SK-N-SH (cell line): ENCODE results near the gene CDC42SE1. TPM values are rescaled to one million over a fixed set of nuclear protein-coding genes. Genes with fewer than 3 reads are reported as not detected.

Experiments used
- CTCF ChIA-PET: fragments of 300-600, 350-600 bp; formaldehyde crosslinking; extraction: SDS; loops from one replicate; lab custom pipeline; 2021; lab: Yijun Ruan, JAX
- POLR2A ChIA-PET: fragments of 350-600 bp; sonication (Branson Sonifier 250); formaldehyde crosslinking; extraction: SDS; loops from one replicate; lab custom pipeline; 2020; ENCODE audit warnings: antibody characterized with exemption, inconsistent platforms; lab: Yijun Ruan, JAX
- DNase-seq: peaks from one replicate; pipeline ENCODE4 v3.0.0; 2012
- H2AFZ ChIP-seq: fragments of 200-600 bp; sonication (generic); 2 replicates; pipeline ENCODE4 v1.8.1; 2016; ENCODE audit warnings: antibody characterized with exemption, mild to moderate bottlenecking, low read depth
- H3F3A ChIP-seq: fragments of 200-600 bp; sonication (generic); replicated peaks from 2 replicates; pipeline ENCODE3; 2016; ENCODE audit warnings: antibody characterized with exemption, mild to moderate bottlenecking; ENCODE audit not compliant: insufficient read depth
- H3K27ac ChIP-seq, 2 experiments: fragments of 200-500 bp in 1 of 2; fragments of 200-600 bp in 1 of 2; sonication (Bioruptor generic) in 1 of 2; sonication (generic), shearing (Covaris generic) in 1 of 2; 2 replicates each; pipeline versions ENCODE4 v1.5.1 to v1.6.1; 2014 to 2016; ENCODE audit warnings: low read depth in 2 of 2, inconsistent platforms in 1 of 2, low read length in 1 of 2, mild to moderate bottlenecking in 1 of 2, mixed read lengths in 1 of 2
- H3K27me3 ChIP-seq: fragments of 200-600 bp; sonication (generic), shearing (Covaris generic); 2 replicates; pipeline ENCODE4 v1.6.1; 2016; ENCODE audit warnings: mixed run types; ENCODE audit not compliant: insufficient read depth
- H3K36me3 ChIP-seq, 2 experiments: fragments of 200-500 bp in 1 of 2; fragments of 200-600 bp in 1 of 2; sonication (Bioruptor generic) in 1 of 2; sonication (generic) in 1 of 2; replicated peaks in 1 of 2; 2 replicates each; pipeline versions ENCODE3 to v1.5.1; 2014 to 2016; ENCODE audit warnings: low read length in 1 of 2, mild to moderate bottlenecking in 1 of 2; ENCODE audit not compliant: insufficient read depth in 2 of 2, control insufficient read depth in 1 of 2
- H3K4me1 ChIP-seq, 2 experiments: fragments of 200-500 bp in 1 of 2; fragments of 200-600 bp in 1 of 2; sonication (Bioruptor generic) in 1 of 2; sonication (generic), shearing (Covaris generic) in 1 of 2; 2 replicates each; pipeline versions ENCODE4 v1.5.1 to v1.6.1; 2014 to 2016; ENCODE audit warnings: low read depth in 1 of 2, low read length in 1 of 2, mixed run types in 1 of 2; ENCODE audit not compliant: insufficient read depth in 2 of 2, control insufficient read depth in 1 of 2
- H3K4me2 ChIP-seq: fragments of 200-600 bp; sonication (generic), shearing (Covaris generic); 2 replicates; pipeline ENCODE4 v1.6.1; 2017; ENCODE audit warnings: mixed run types
- H3K4me3 ChIP-seq, 2 experiments: fragments of 200-500 bp in 1 of 2; fragments of 200-600 bp in 1 of 2; sonication (Bioruptor generic) in 1 of 2; sonication (generic), shearing (Covaris generic) in 1 of 2; 2 replicates each; pipeline versions ENCODE4 v1.5.1 to v1.8.1; 2014 to 2016; ENCODE audit warnings: low read depth in 2 of 2, inconsistent platforms in 1 of 2, low read length in 1 of 2, mild to moderate bottlenecking in 1 of 2, mixed read lengths in 1 of 2, moderate library complexity in 1 of 2
- H3K79me2 ChIP-seq: fragments of 200-600 bp; sonication (generic); 2 replicates; pipeline ENCODE4 v1.8.1; 2017; ENCODE audit warnings: mild to moderate bottlenecking; ENCODE audit not compliant: insufficient read depth
- H3K9ac ChIP-seq: fragments of 200-600 bp; sonication (generic); 2 replicates; pipeline ENCODE4 v1.6.1; 2017; ENCODE audit warnings: mixed run types
- H3K9me2 ChIP-seq: fragments of 200-600 bp; sonication (generic); 2 replicates; pipeline ENCODE4 v1.6.1; 2017; ENCODE audit warnings: mixed run types
- H3K9me3 ChIP-seq: fragments of 200-600 bp; sonication (generic); 2 replicates; pipeline ENCODE4 v1.6.1; 2017; ENCODE audit warnings: mixed run types, mild to moderate bottlenecking, moderate library complexity
- H4K20me1 ChIP-seq: fragments of 200-600 bp; sonication (generic); 2 replicates; pipeline ENCODE4 v1.6.1; 2017; ENCODE audit warnings: mild to moderate bottlenecking, mixed run types; ENCODE audit not compliant: insufficient read depth
- ELF1 ChIP-seq: IDR thresholded peaks from 2 replicates; pipeline ENCODE4 v1.4.0; 2012
- EZH2phosphoT487 ChIP-seq: fragments of 200-600 bp; sonication (generic); IDR thresholded peaks from 2 replicates; pipeline ENCODE4 v1.6.1; 2017; ENCODE audit warnings: low read depth, mixed run types, mild to moderate bottlenecking, antibody characterized with exemption, moderate library complexity, borderline replicate concordance
- FOXM1 ChIP-seq: IDR thresholded peaks from 2 replicates; pipeline ENCODE4 v1.4.0; 2012; ENCODE audit warnings: low read depth, mild to moderate bottlenecking
- MAX ChIP-seq: IDR thresholded peaks from 2 replicates; pipeline ENCODE4 v1.4.0; 2012; ENCODE audit warnings: low read depth
- MEF2A ChIP-seq: IDR thresholded peaks from 2 replicates; pipeline ENCODE4 v1.4.0; 2012; ENCODE audit warnings: low read depth, borderline replicate concordance
- MXI1 ChIP-seq: IDR thresholded peaks from 2 replicates; pipeline ENCODE4 v1.6.1; 2012; ENCODE audit warnings: mild to moderate bottlenecking, low read depth, low read length, improper control_type of control experiment
- NFIC ChIP-seq: IDR thresholded peaks from 2 replicates; pipeline ENCODE4 v1.4.0; 2012; ENCODE audit warnings: borderline replicate concordance
- NRF1 ChIP-seq: IDR thresholded peaks from 2 replicates; pipeline ENCODE4 v1.6.1; 2012; ENCODE audit warnings: low read depth, mild to moderate bottlenecking, low read length
- PBX3 ChIP-seq: IDR thresholded peaks from 2 replicates; pipeline ENCODE4; 2012
- POLR2AphosphoS5 ChIP-seq: IDR thresholded peaks from 2 replicates; pipeline ENCODE4 v1.6.1; 2012; ENCODE audit warnings: low read depth, low read length
- RAD21 ChIP-seq: IDR thresholded peaks from 2 replicates; pipeline ENCODE4 v1.6.1; 2012; ENCODE audit warnings: mild to moderate bottlenecking, low read length
- RXRA ChIP-seq: IDR thresholded peaks from 2 replicates; pipeline ENCODE4 v1.4.0; 2012; ENCODE audit warnings: low read depth, mild to moderate bottlenecking, borderline replicate concordance
- TAF1 ChIP-seq: IDR thresholded peaks from 2 replicates; pipeline ENCODE4 v1.6.1; 2012; ENCODE audit warnings: low read depth, mild to moderate bottlenecking, low read length, moderate library complexity, borderline replicate concordance
- TCF12 ChIP-seq: IDR thresholded peaks from 2 replicates; pipeline ENCODE4 v1.4.0; 2012
- TEAD4 ChIP-seq: IDR thresholded peaks from 2 replicates; pipeline ENCODE4 v1.4.0; 2012; ENCODE audit warnings: mild to moderate bottlenecking, borderline replicate concordance; ENCODE audit not compliant: insufficient read depth
- USF1 ChIP-seq: IDR thresholded peaks from 2 replicates; pipeline ENCODE4 v1.4.0; 2012; ENCODE audit warnings: low read depth, borderline replicate concordance
- USF2 ChIP-seq: fragments of 150-350 bp; IDR thresholded peaks from 2 replicates; pipeline ENCODE4 v1.6.1; 2017; ENCODE audit warnings: antibody characterized with exemption, low read length, low read depth, borderline replicate concordance
- ZBTB33 ChIP-seq: IDR thresholded peaks from 2 replicates; pipeline ENCODE4 v1.4.0; 2012; ENCODE audit warnings: low read depth, borderline replicate concordance
- polyA plus RNA-seq, 3 experiments: library from polyadenylated mRNA; depleted of rRNA; stranded (reverse); fragments of >200 nt; gene quantifications; 2 replicates each; pipeline ENCODE4 v1.2.3, GENCODE V29; 2012

CDC42SE1 gene
- polyA plus RNA-seq, 1 of the 3 experiments (the other 2 are of a cell fraction): 47.8 TPM

- no peak for TF ChIP-seq USF1
- TF ChIP-seq EZH2phosphoT487: no peak
- no peak for TF ChIP-seq ELF1
- no peak for TF ChIP-seq PBX3
- no peak for TF ChIP-seq RXRA
- no peak for TF ChIP-seq TAF1
- TF ChIP-seq RAD21: no peak
These were observed 27.3 kb downstream of the CDC42SE1 start (continued) for GRCh38 chr1:151032164-151032563.

GRCh38 chr1:151026460-151026859 is 33.0 kb downstream of the CDC42SE1 start:
- TF ChIP-seq MXI1: no peak
- TF ChIP-seq NFIC: no peak
- TF ChIP-seq NRF1: no peak
- no peak for TF ChIP-seq TEAD4
- no peak for TF ChIP-seq ZBTB33
- TF ChIP-seq MEF2A: no peak
- TF ChIP-seq USF1: no peak
- no peak for TF ChIP-seq ELF1
- no peak for TF ChIP-seq EZH2phosphoT487
- no peak for TF ChIP-seq FOXM1
- TF ChIP-seq TCF12: no peak
- no peak for TF ChIP-seq USF2
- no peak for TF ChIP-seq MAX
- no peak for TF ChIP-seq POLR2AphosphoS5
- TF ChIP-seq, all 33 proteins: peak for 0
- Histone ChIP-seq H3K4me3 (no peak overlapping the region), H3F3A (no peaks in the 10 kb centered on the region), H3K27ac (no peak overlapping the region), H3K36me3 (peaks cover 10 to 16% of the 10 kb centered on the region in 2 experiments), H3K4me1 (no peaks in the 10 kb centered on the region), H3K27me3 (no peaks in the 10 kb centered on the region), H4K20me1 (no peaks in the 10 kb centered on the region), H3K9ac (no peak overlapping the region), H3K9me3 (no peaks in the 10 kb centered on the region), H3K4me2 (no peak overlapping the region), H3K79me2 (no peaks in the 10 kb centered on the region), H2AFZ (no peak overlapping the region), H3K9me2 (no peaks in the 10 kb centered on the region)
- ChIA-PET POLR2A (no interaction called here), CTCF (interaction anchor here (1.1 to 5.1 kb wide), 3 partner anchors 20 to 73 kb away, joined by 3 to 29 read pairs (median 4); partner anchors contain the start of gene C1orf56)
- DNase-seq: no peak
